SK-N-SH (cell line): ENCODE results near the gene SMAD5. TPM values are rescaled to one million over a fixed set of nuclear protein-coding genes. Genes with fewer than 3 reads are reported as not detected.

Source experiments
- CTCF ChIA-PET: fragments of 300-600, 350-600 bp; formaldehyde crosslinking; extraction: SDS; loops from one replicate; lab custom pipeline; 2021; lab: Yijun Ruan, JAX
- POLR2A ChIA-PET: fragments of 350-600 bp; sonication (Branson Sonifier 250); formaldehyde crosslinking; extraction: SDS; loops from one replicate; lab custom pipeline; 2020; ENCODE audit warnings: antibody characterized with exemption, inconsistent platforms; lab: Yijun Ruan, JAX
- DNase-seq: peaks from one replicate; pipeline ENCODE4 v3.0.0; 2012
- H2AFZ ChIP-seq: fragments of 200-600 bp; sonication (generic); 2 replicates; pipeline ENCODE4 v1.8.1; 2016; ENCODE audit warnings: antibody characterized with exemption, mild to moderate bottlenecking, low read depth
- H3F3A ChIP-seq: fragments of 200-600 bp; sonication (generic); replicated peaks from 2 replicates; pipeline ENCODE3; 2016; ENCODE audit warnings: antibody characterized with exemption, mild to moderate bottlenecking; ENCODE audit not compliant: insufficient read depth
- H3K27ac ChIP-seq, 2 experiments: fragments of 200-500 bp in 1 of 2; fragments of 200-600 bp in 1 of 2; sonication (Bioruptor generic) in 1 of 2; sonication (generic), shearing (Covaris generic) in 1 of 2; 2 replicates each; pipeline versions ENCODE4 v1.5.1 to v1.6.1; 2014 to 2016; ENCODE audit warnings: low read depth in 2 of 2, inconsistent platforms in 1 of 2, low read length in 1 of 2, mild to moderate bottlenecking in 1 of 2, mixed read lengths in 1 of 2
- H3K27me3 ChIP-seq: fragments of 200-600 bp; sonication (generic), shearing (Covaris generic); 2 replicates; pipeline ENCODE4 v1.6.1; 2016; ENCODE audit warnings: mixed run types; ENCODE audit not compliant: insufficient read depth
- H3K36me3 ChIP-seq, 2 experiments: fragments of 200-500 bp in 1 of 2; fragments of 200-600 bp in 1 of 2; sonication (Bioruptor generic) in 1 of 2; sonication (generic) in 1 of 2; replicated peaks in 1 of 2; 2 replicates each; pipeline versions ENCODE3 to v1.5.1; 2014 to 2016; ENCODE audit warnings: low read length in 1 of 2, mild to moderate bottlenecking in 1 of 2; ENCODE audit not compliant: insufficient read depth in 2 of 2, control insufficient read depth in 1 of 2
- H3K4me1 ChIP-seq, 2 experiments: fragments of 200-500 bp in 1 of 2; fragments of 200-600 bp in 1 of 2; sonication (Bioruptor generic) in 1 of 2; sonication (generic), shearing (Covaris generic) in 1 of 2; 2 replicates each; pipeline versions ENCODE4 v1.5.1 to v1.6.1; 2014 to 2016; ENCODE audit warnings: low read depth in 1 of 2, low read length in 1 of 2, mixed run types in 1 of 2; ENCODE audit not compliant: insufficient read depth in 2 of 2, control insufficient read depth in 1 of 2
- H3K4me2 ChIP-seq: fragments of 200-600 bp; sonication (generic), shearing (Covaris generic); 2 replicates; pipeline ENCODE4 v1.6.1; 2017; ENCODE audit warnings: mixed run types
- H3K4me3 ChIP-seq, 2 experiments: fragments of 200-500 bp in 1 of 2; fragments of 200-600 bp in 1 of 2; sonication (Bioruptor generic) in 1 of 2; sonication (generic), shearing (Covaris generic) in 1 of 2; 2 replicates each; pipeline versions ENCODE4 v1.5.1 to v1.8.1; 2014 to 2016; ENCODE audit warnings: low read depth in 2 of 2, inconsistent platforms in 1 of 2, low read length in 1 of 2, mild to moderate bottlenecking in 1 of 2, mixed read lengths in 1 of 2, moderate library complexity in 1 of 2
- H3K79me2 ChIP-seq: fragments of 200-600 bp; sonication (generic); 2 replicates; pipeline ENCODE4 v1.8.1; 2017; ENCODE audit warnings: mild to moderate bottlenecking; ENCODE audit not compliant: insufficient read depth
- H3K9ac ChIP-seq: fragments of 200-600 bp; sonication (generic); 2 replicates; pipeline ENCODE4 v1.6.1; 2017; ENCODE audit warnings: mixed run types
- H3K9me2 ChIP-seq: fragments of 200-600 bp; sonication (generic); 2 replicates; pipeline ENCODE4 v1.6.1; 2017; ENCODE audit warnings: mixed run types
- H3K9me3 ChIP-seq: fragments of 200-600 bp; sonication (generic); 2 replicates; pipeline ENCODE4 v1.6.1; 2017; ENCODE audit warnings: mixed run types, mild to moderate bottlenecking, moderate library complexity
- H4K20me1 ChIP-seq: fragments of 200-600 bp; sonication (generic); 2 replicates; pipeline ENCODE4 v1.6.1; 2017; ENCODE audit warnings: mild to moderate bottlenecking, mixed run types; ENCODE audit not compliant: insufficient read depth
- ELF1 ChIP-seq: IDR thresholded peaks from 2 replicates; pipeline ENCODE4 v1.4.0; 2012
- EP300 ChIP-seq, 2 experiments: IDR thresholded peaks; 2 replicates each; pipeline versions ENCODE4 v1.4.0 to v1.6.1; 2012; ENCODE audit warnings: borderline replicate concordance in 1 of 2, low read depth in 1 of 2, low read length in 1 of 2
- EZH2phosphoT487 ChIP-seq: fragments of 200-600 bp; sonication (generic); IDR thresholded peaks from 2 replicates; pipeline ENCODE4 v1.6.1; 2017; ENCODE audit warnings: low read depth, mixed run types, mild to moderate bottlenecking, antibody characterized with exemption, moderate library complexity, borderline replicate concordance
- FOXJ3 ChIP-seq: sonication (generic); formaldehyde crosslinking; IDR thresholded peaks from 2 replicates; pipeline ENCODE4 v1.5.1; 2020; ENCODE audit warnings: mild to moderate bottlenecking, missing genetic modification reagents
- FOXM1 ChIP-seq: IDR thresholded peaks from 2 replicates; pipeline ENCODE4 v1.4.0; 2012; ENCODE audit warnings: low read depth, mild to moderate bottlenecking
- GATA2 ChIP-seq: sonication (generic); formaldehyde crosslinking; IDR thresholded peaks from 2 replicates; pipeline ENCODE4 v1.5.0; 2020; ENCODE audit warnings: mild to moderate bottlenecking, missing genetic modification reagents
- JUND ChIP-seq: IDR thresholded peaks from 2 replicates; pipeline ENCODE4 v1.4.0; 2012
- MXI1 ChIP-seq: IDR thresholded peaks from 2 replicates; pipeline ENCODE4 v1.6.1; 2012; ENCODE audit warnings: mild to moderate bottlenecking, low read depth, low read length, improper control_type of control experiment
- POLR2AphosphoS5 ChIP-seq: IDR thresholded peaks from 2 replicates; pipeline ENCODE4 v1.6.1; 2012; ENCODE audit warnings: low read depth, low read length
- RAD21 ChIP-seq: IDR thresholded peaks from 2 replicates; pipeline ENCODE4 v1.6.1; 2012; ENCODE audit warnings: mild to moderate bottlenecking, low read length
- RCOR1 ChIP-seq: fragments of 150-350 bp; IDR thresholded peaks from 2 replicates; pipeline ENCODE4 v1.6.1; 2017; ENCODE audit warnings: antibody characterized with exemption, low read length
- REST ChIP-seq: IDR thresholded peaks from 2 replicates; pipeline ENCODE4 v1.6.1; 2012; ENCODE audit warnings: mild to moderate bottlenecking, low read depth, low read length, moderate library complexity
- SIN3A ChIP-seq: IDR thresholded peaks from 2 replicates; pipeline ENCODE4 v1.6.1; 2012; ENCODE audit warnings: low read depth, mild to moderate bottlenecking, low read length, moderate library complexity, borderline replicate concordance
- TEAD4 ChIP-seq: IDR thresholded peaks from 2 replicates; pipeline ENCODE4 v1.4.0; 2012; ENCODE audit warnings: mild to moderate bottlenecking, borderline replicate concordance; ENCODE audit not compliant: insufficient read depth
- USF2 ChIP-seq: fragments of 150-350 bp; IDR thresholded peaks from 2 replicates; pipeline ENCODE4 v1.6.1; 2017; ENCODE audit warnings: antibody characterized with exemption, low read length, low read depth, borderline replicate concordance
- YY1 ChIP-seq: IDR thresholded peaks from 2 replicates; pipeline ENCODE4 v1.4.0; 2012; ENCODE audit warnings: low read depth, mild to moderate bottlenecking
- ZBTB33 ChIP-seq: IDR thresholded peaks from 2 replicates; pipeline ENCODE4 v1.4.0; 2012; ENCODE audit warnings: low read depth, borderline replicate concordance
- WGBS: methylation state at CpG from one replicate; pipeline ENCODE4 v1.1.6; 2017; ENCODE audit warnings: low lambda C conversion rate; 5-methylcytosine and 5-hydroxymethylcytosine counted together
- polyA plus RNA-seq, 3 experiments: library from polyadenylated mRNA; depleted of rRNA; stranded (reverse); fragments of >200 nt; gene quantifications; 2 replicates each; pipeline ENCODE4 v1.2.3, GENCODE V29; 2012
- TF ChIP-seq, protein P1 (sequence below): fragments of 150-350 bp; IDR thresholded peaks from 2 replicates; pipeline ENCODE4 v1.6.1; 2016; ENCODE audit warnings: mild to moderate bottlenecking, low read depth, low read length
- TF ChIP-seq, protein P2 (sequence below): IDR thresholded peaks from 2 replicates; pipeline ENCODE4 v1.4.0; 2012; ENCODE audit warnings: low read depth, borderline replicate concordance

SMAD5 gene
- polyA plus RNA-seq, 1 of the 3 experiments (the other 2 are of a cell fraction), result 26.9 TPM

- no peak overlapping the region for H3K27ac ChIP-seq
- no peaks in the 10 kb centered on the region for H3F3A ChIP-seq
- H3K4me1 ChIP-seq, result no peaks in the 10 kb centered on the region
- H3K4me2 ChIP-seq, result no peak overlapping the region
- no peak overlapping the region for H3K4me3 ChIP-seq
- H3K27me3 ChIP-seq, result no peaks in the 10 kb centered on the region
- CTCF ChIA-PET, result interaction anchor here (0.8 to 5.8 kb wide), 8 partner anchors 11 to 559 kb away, joined by 3 to 109 read pairs (median 8); partner anchors contain the start of genes IL9 and SMIM32
- DNase-seq, result no peak
- POLR2A ChIA-PET, result no interaction called here
- H3K79me2 ChIP-seq, result no peaks in the 10 kb centered on the region
- no peaks in the 10 kb centered on the region for H3K9me3 ChIP-seq
- H3K36me3 ChIP-seq, result no peaks in the 10 kb centered on the region
- WGBS, result 87% methylated on average over 8 of the region's 14 CpGs
- no peaks in the 10 kb centered on the region for H3K9me2 ChIP-seq
- no peak overlapping the region for H2AFZ ChIP-seq
- no peak for TF ChIP-seq YY1
- no peak for TF ChIP-seq FOXM1
- TF ChIP-seq ELF1, result no peak
- TF ChIP-seq, protein P1, sequence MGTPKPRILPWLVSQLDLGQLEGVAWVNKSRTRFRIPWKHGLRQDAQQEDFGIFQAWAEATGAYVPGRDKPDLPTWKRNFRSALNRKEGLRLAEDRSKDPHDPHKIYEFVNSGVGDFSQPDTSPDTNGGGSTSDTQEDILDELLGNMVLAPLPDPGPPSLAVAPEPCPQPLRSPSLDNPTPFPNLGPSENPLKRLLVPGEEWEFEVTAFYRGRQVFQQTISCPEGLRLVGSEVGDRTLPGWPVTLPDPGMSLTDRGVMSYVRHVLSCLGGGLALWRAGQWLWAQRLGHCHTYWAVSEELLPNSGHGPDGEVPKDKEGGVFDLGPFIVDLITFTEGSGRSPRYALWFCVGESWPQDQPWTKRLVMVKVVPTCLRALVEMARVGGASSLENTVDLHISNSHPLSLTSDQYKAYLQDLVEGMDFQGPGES, result no peak
- TF ChIP-seq REST, result no peak
- no peak for TF ChIP-seq MXI1
- TF ChIP-seq TEAD4, result no peak
- TF ChIP-seq GATA2 (CRISPR knock-in tag), result no peak
- no peak for TF ChIP-seq EP300 (IDR thresholded peaks at IDR 0.05; ENCODE audit: borderline replicate concordance in 1 of 2, low read depth in 1 of 2, low read length in 1 of 2)
- no peak for TF ChIP-seq POLR2AphosphoS5
- TF ChIP-seq EZH2phosphoT487, result no peak
- no peak for TF ChIP-seq ZBTB33
- no peak for TF ChIP-seq JUND
- no peak for TF ChIP-seq RCOR1
- TF ChIP-seq, protein P2, sequence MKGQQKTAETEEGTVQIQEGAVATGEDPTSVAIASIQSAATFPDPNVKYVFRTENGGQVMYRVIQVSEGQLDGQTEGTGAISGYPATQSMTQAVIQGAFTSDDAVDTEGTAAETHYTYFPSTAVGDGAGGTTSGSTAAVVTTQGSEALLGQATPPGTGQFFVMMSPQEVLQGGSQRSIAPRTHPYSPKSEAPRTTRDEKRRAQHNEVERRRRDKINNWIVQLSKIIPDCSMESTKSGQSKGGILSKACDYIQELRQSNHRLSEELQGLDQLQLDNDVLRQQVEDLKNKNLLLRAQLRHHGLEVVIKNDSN, result no peak
- TF ChIP-seq FOXJ3, result no peak
- TF ChIP-seq SIN3A, result no peak
- no peak for TF ChIP-seq RAD21
- no peak for TF ChIP-seq USF2
- H4K20me1 ChIP-seq, result no peaks in the 10 kb centered on the region
- H3K9ac ChIP-seq, result no peak overlapping the region
These were observed 76.8 kb downstream of the SMAD5 start for GRCh38 chr5:136209346-136209910.
